ENCODE measurements around the gene NAALAD2.

NAALAD2 gene

GRCh38 chr11:90168571-90168970 lies 34.1 kb downstream of the NAALAD2 start:
- H3K79me2 ChIP-seq (ENCODE audit: low read length) = no peaks in the 10 kb centered on the region
- TF ChIP-seq EZH2phosphoT487 (IDR thresholded peaks at IDR 0.05; ENCODE audit: low read depth) = no peak
- no peak for TF ChIP-seq CTCF (IDR thresholded peaks at IDR 0.05; ENCODE audit: low read depth, low read length)

GRCh38 chr11:90171359-90171758 lies 36.9 kb downstream of the NAALAD2 start:
- H3K4me2 ChIP-seq (ENCODE audit: low read length) = no peak overlapping the region
- H3K36me3 ChIP-seq (replicated peaks; ENCODE audit: low read depth, low read length) = no peaks in the 10 kb centered on the region
- no peaks in the 10 kb centered on the region for H4K20me1 ChIP-seq (ENCODE audit: insufficient read depth, low read length)
- H3K4me1 ChIP-seq (ENCODE audit: low read length) = no peaks in the 10 kb centered on the region
- H3K79me2 ChIP-seq (ENCODE audit: low read length) = no peaks in the 10 kb centered on the region
- no peak overlapping the region for H2AFZ ChIP-seq (ENCODE audit: low read depth, low read length)
- no peak overlapping the region for H3K9ac ChIP-seq (ENCODE audit: low read length)
- H3K4me3 ChIP-seq (ENCODE audit: low read length) = no peak overlapping the region
- H3K27me3 ChIP-seq (ENCODE audit: low read depth, low read length) = no peaks in the 10 kb centered on the region
- H3K27ac ChIP-seq (ENCODE audit: low read length) = no peak overlapping the region
- TF ChIP-seq EZH2phosphoT487 (IDR thresholded peaks at IDR 0.05; ENCODE audit: low read depth) (no peak), CTCF (IDR thresholded peaks at IDR 0.05; ENCODE audit: low read depth, low read length) (no peak)
- H3K9me3 ChIP-seq (ENCODE audit: insufficient read depth, low read length) = no peaks in the 10 kb centered on the region

More at GRCh38 chr11:90168571-90168970, 34.1 kb downstream of the NAALAD2 start:
- Histone ChIP-seq H3K4me3 (ENCODE audit: low read length) (no peak overlapping the region), H4K20me1 (ENCODE audit: insufficient read depth, low read length) (no peaks in the 10 kb centered on the region), H3K27ac (ENCODE audit: low read length) (no peak overlapping the region), H3K4me2 (ENCODE audit: low read length) (no peak overlapping the region), H3K36me3 (replicated peaks; ENCODE audit: low read depth, low read length) (no peaks in the 10 kb centered on the region), H3K4me1 (ENCODE audit: low read length) (no peaks in the 10 kb centered on the region), H3K9ac (ENCODE audit: low read length) (no peak overlapping the region), H2AFZ (ENCODE audit: low read depth, low read length) (no peak overlapping the region), H3K9me3 (ENCODE audit: insufficient read depth, low read length) (no peaks in the 10 kb centered on the region), H3K27me3 (ENCODE audit: low read depth, low read length) (no peaks in the 10 kb centered on the region)

- H4K20me1 ChIP-seq (ENCODE audit: insufficient read depth, low read length) = no peaks in the 10 kb centered on the region
- H3K36me3 ChIP-seq (replicated peaks; ENCODE audit: low read depth, low read length) = no peaks in the 10 kb centered on the region
- no peaks in the 10 kb centered on the region for H3K79me2 ChIP-seq (ENCODE audit: low read length)
- H3K4me1 ChIP-seq (ENCODE audit: low read length) = peaks cover 3% of the 10 kb centered on the region
- H3K4me3 ChIP-seq (ENCODE audit: low read length) = no peak overlapping the region
- H3K27ac ChIP-seq (ENCODE audit: low read length) = no peak overlapping the region
- H3K27me3 ChIP-seq (ENCODE audit: low read depth, low read length) = no peaks in the 10 kb centered on the region
- H3K9ac ChIP-seq (ENCODE audit: low read length) = no peak overlapping the region
- H3K9me3 ChIP-seq (ENCODE audit: insufficient read depth, low read length) = no peaks in the 10 kb centered on the region
- H2AFZ ChIP-seq (ENCODE audit: low read depth, low read length) = no peak overlapping the region
- H3K4me2 ChIP-seq (ENCODE audit: low read length) = no peak overlapping the region
- TF ChIP-seq CTCF (IDR thresholded peaks at IDR 0.05; ENCODE audit: low read depth, low read length) (no peak), EZH2phosphoT487 (IDR thresholded peaks at IDR 0.05; ENCODE audit: low read depth) (no peak)
These were observed 41.6 kb downstream of the NAALAD2 start for GRCh38 chr11:90176069-90176468.

GRCh38 chr11:90178751-90179150 lies 44.3 kb downstream of the NAALAD2 start:
- Histone ChIP-seq H3K27me3 (ENCODE audit: low read depth, low read length) (no peaks in the 10 kb centered on the region), H3K9me3 (ENCODE audit: insufficient read depth, low read length) (no peaks in the 10 kb centered on the region), H4K20me1 (ENCODE audit: insufficient read depth, low read length) (no peaks in the 10 kb centered on the region), H3K27ac (ENCODE audit: low read length) (no peak overlapping the region), H3K79me2 (ENCODE audit: low read length) (no peaks in the 10 kb centered on the region), H3K9ac (ENCODE audit: low read length) (no peak overlapping the region), H3K4me3 (ENCODE audit: low read length) (no peak overlapping the region), H2AFZ (ENCODE audit: low read depth, low read length) (no peak overlapping the region), H3K36me3 (replicated peaks; ENCODE audit: low read depth, low read length) (no peaks in the 10 kb centered on the region), H3K4me2 (ENCODE audit: low read length) (no peak overlapping the region), H3K4me1 (ENCODE audit: low read length) (peaks cover 17% of the 10 kb centered on the region)
- TF ChIP-seq EZH2phosphoT487 (IDR thresholded peaks at IDR 0.05; ENCODE audit: low read depth) = no peak
- no peak for TF ChIP-seq CTCF (IDR thresholded peaks at IDR 0.05; ENCODE audit: low read depth, low read length)
